Renal pelvis (tissue), 12 donors: ENCODE results near the gene PPIH. TPM values are rescaled to one million over a fixed set of nuclear protein-coding genes. Genes with fewer than 3 reads are reported as not detected.
A peak's percentile ranks its signal among the peaks of the same experiment; 100 is the strongest.
"Not testable (repeated sequence)": the region's sequence is repeated elsewhere in the genome, so short reads cannot be mapped to it uniquely, and the experiment has no call there.

ENCODE experiments used
- DNase-seq: peaks from one replicate; pipeline ENCODE4 v3.0.0-alpha.2; 2013
- long read RNA-seq, 16 experiments: transcript quantifications; one replicate each; lab custom pipeline, GENCODE V29; 2026
- polyA plus RNA-seq, 3 donors: library from polyadenylated mRNA; unstranded; fragments of 120-200 nt; gene quantifications; one replicate each; pipeline ENCODE4 v1.2.1, GENCODE V29; 2013; ENCODE audit not compliant: insufficient read length in 3 of 3

Gene PPIH
- 10 to 100 TPM; 56.6 to 59.5 (median 57.1) TPM for polyA plus RNA-seq
- long read RNA-seq, donor 1, transcript PPIH-201 (10 exons, 752 nt) = major isoform, 12 of 12 reads
- long read RNA-seq, donor 1, partial matches to known transcripts = 0 of 12 reads
- long read RNA-seq, donor 1, other reads (novel, unspliced or antisense) = 0 of 12 reads
- long read RNA-seq, donor 2, transcript PPIH-201 (10 exons, 752 nt) = major isoform, 22 of 22 reads
- long read RNA-seq, donor 2, partial matches to known transcripts = 0 of 22 reads
- long read RNA-seq, donor 2, other reads (novel, unspliced or antisense) = 0 of 22 reads
- long read RNA-seq, donor 3, transcript PPIH-201 (10 exons, 752 nt) = major isoform, 11 of 16 reads
- long read RNA-seq, donor 3, partial matches to known transcripts = 5 of 16 reads
- long read RNA-seq, donor 3, other reads (novel, unspliced or antisense) = 0 of 16 reads
- long read RNA-seq, donor 4, transcript PPIH-201 (10 exons, 752 nt) = major isoform, 21 of 21 reads
- long read RNA-seq, donor 4, partial matches to known transcripts = 0 of 21 reads
- long read RNA-seq, donor 4, other reads (novel, unspliced or antisense) = 0 of 21 reads
- long read RNA-seq, donor 5, transcript PPIH-201 (10 exons, 752 nt) = major isoform, 7 of 15 reads
- long read RNA-seq, donor 5, partial matches to known transcripts = 8 of 15 reads
- long read RNA-seq, donor 5, other reads (novel, unspliced or antisense) = 0 of 15 reads
- long read RNA-seq, donor 6, transcript PPIH-201 (10 exons, 752 nt) = major isoform, 5 of 5 reads
- long read RNA-seq, donor 6, partial matches to known transcripts = 0 of 5 reads
- long read RNA-seq, donor 6, other reads (novel, unspliced or antisense) = 0 of 5 reads
- long read RNA-seq, donor 7, transcript PPIH-201 (10 exons, 752 nt) = major isoform, 15 of 21 reads
- long read RNA-seq, donor 7, partial matches to known transcripts = 6 of 21 reads
- long read RNA-seq, donor 7, other reads (novel, unspliced or antisense) = 0 of 21 reads
- long read RNA-seq, donor 8, transcript PPIH-201 (10 exons, 752 nt) = major isoform, 8 of 8 reads
- long read RNA-seq, donor 8, partial matches to known transcripts = 0 of 8 reads
- long read RNA-seq, donor 8, other reads (novel, unspliced or antisense) = 0 of 8 reads
- long read RNA-seq, donor 9, transcript PPIH-201 (10 exons, 752 nt) = major isoform, 16 of 21 reads
- long read RNA-seq, donor 9, partial matches to known transcripts = 5 of 21 reads
- long read RNA-seq, donor 9, other reads (novel, unspliced or antisense) = 0 of 21 reads
- long read RNA-seq, donor 10, transcript PPIH-201 (10 exons, 752 nt) = major isoform, 8 of 15 reads
- long read RNA-seq, donor 10, partial matches to known transcripts = 6 of 15 reads
- long read RNA-seq, donor 10, other reads (novel, unspliced or antisense) = 0 of 15 reads
- long read RNA-seq, donor 11, partial matches to known transcripts = 0 of 3 reads
- long read RNA-seq, donor 11, other reads (novel, unspliced or antisense) = 0 of 3 reads
- long read RNA-seq, donor 12, transcript PPIH-201 (10 exons, 752 nt) = major isoform, 20 of 25 reads
- long read RNA-seq, donor 12, partial matches to known transcripts = 5 of 25 reads
- long read RNA-seq, donor 12, other reads (novel, unspliced or antisense) = 0 of 25 reads
- long read RNA-seq, donor 13, partial matches to known transcripts = 0 of 3 reads
- long read RNA-seq, donor 13, other reads (novel, unspliced or antisense) = 0 of 3 reads
- long read RNA-seq, donor 14 = 0 reads
- long read RNA-seq, donor 15, transcript PPIH-201 (10 exons, 752 nt) = major isoform, 24 of 35 reads
- long read RNA-seq, donor 15, partial matches to known transcripts = 9 of 35 reads
- long read RNA-seq, donor 15, other reads (novel, unspliced or antisense) = 0 of 35 reads
- long read RNA-seq, donor 16, transcript PPIH-201 (10 exons, 752 nt) = major isoform, 19 of 35 reads
- long read RNA-seq, donor 16, partial matches to known transcripts = 16 of 35 reads
- long read RNA-seq, donor 16, other reads (novel, unspliced or antisense) = 0 of 35 reads

GRCh38 chr1:42657981-42658876 is at the start of gene PPIH:
Gene PPIH (plus strand): TSS chr1:42658423. CDS start chr1:42658447, 24 bp downstream.
- DNase-seq = peak; percentile 94

GRCh38 chr1:42613803-42614131 is 44.5 kb upstream of the PPIH start:
- no peak for DNase-seq

GRCh38 chr1:42618866-42619265 is 39.4 kb upstream of the PPIH start:
- no peak for DNase-seq

- DNase-seq = no peak
These were observed 37.9 kb upstream of the PPIH start for GRCh38 chr1:42620307-42620706.

- DNase-seq = not testable (repeated sequence)
These were observed 37.0 kb upstream of the PPIH start for GRCh38 chr1:42621180-42621579.

GRCh38 chr1:42627205-42627604 is 31.0 kb upstream of the PPIH start:
- DNase-seq = not testable (repeated sequence)

GRCh38 chr1:42639116-42639515 is 19.1 kb upstream of the PPIH start:
- no peak for DNase-seq

GRCh38 chr1:42646056-42646455 is 12.2 kb upstream of the PPIH start:
- no peak for DNase-seq

GRCh38 chr1:42657201-42657600 is 1.0 kb upstream of the PPIH start:
- no peak for DNase-seq

GRCh38 chr1:42658877-42659337 is 684 bp downstream of the PPIH start:
- no peak for DNase-seq

- no peak for DNase-seq
These were observed 2.8 kb downstream of the PPIH start for GRCh38 chr1:42660907-42661500.

- DNase-seq = peak; percentile 12
These were observed 11.7 kb downstream of the PPIH start for GRCh38 chr1:42669936-42670335.

- peak; percentile 15 for DNase-seq
These were observed 12.2 kb downstream of the PPIH start for GRCh38 chr1:42670425-42670824.

GRCh38 chr1:42674214-42674613 is 16.0 kb downstream of the PPIH start:
- DNase-seq = no peak

GRCh38 chr1:42674682-42675081 is 16.5 kb downstream of the PPIH start:
- DNase-seq = no peak

- DNase-seq = no peak
These were observed 17.2 kb downstream of the PPIH start for GRCh38 chr1:42675467-42675866.

- no peak for DNase-seq
These were observed 18.4 kb downstream of the PPIH start for GRCh38 chr1:42676534-42677087.

- DNase-seq = no peak
These were observed 21.3 kb downstream of the PPIH start for GRCh38 chr1:42679364-42679983.
